Memory B cell (primary cell): ENCODE data around the gene RAB12.

ENCODE experiments used
- ATAC-seq: fragments of 150-1000 bp; cut with Tn5 transposase; 2 replicates; pipeline ENCODE4 v1.10.0; 2021; ENCODE audit warnings: low read depth, mild to moderate bottlenecking, moderate library complexity
- DNase-seq, 2 donors: peaks; one replicate each; pipeline ENCODE4 v3.0.0; 2022; ENCODE audit warnings: low spot score in 2 of 2
- H3K27ac Mint-ChIP-seq: one replicate; pipeline ENCODE4 v1.8.0; 2022; ENCODE audit warnings: mild to moderate bottlenecking, moderate library complexity, mixed read lengths
- H3K27me3 Mint-ChIP-seq: one replicate; pipeline ENCODE4 v1.8.0; 2022; ENCODE audit warnings: mixed read lengths
- H3K36me3 Mint-ChIP-seq: one replicate; pipeline ENCODE4 v1.8.0; 2022; ENCODE audit warnings: mild to moderate bottlenecking, mixed read lengths
- H3K4me1 Mint-ChIP-seq: one replicate; pipeline ENCODE4 v1.8.0; 2022; ENCODE audit warnings: mixed read lengths
- H3K4me3 Mint-ChIP-seq: one replicate; pipeline ENCODE4 v1.8.0; 2022; ENCODE audit warnings: mild to moderate bottlenecking, moderate library complexity, mixed read lengths
- H3K9me3 Mint-ChIP-seq: one replicate; pipeline ENCODE4 v1.8.0; 2022; ENCODE audit warnings: mixed read lengths

RAB12 gene

GRCh38 chr18:8603663-8604520 lies 5.3 kb upstream of the RAB12 start:
- no peaks in the 10 kb centered on the region for H3K9me3 Mint-ChIP-seq
- peaks cover 38% of the 10 kb centered on the region for H3K4me1 Mint-ChIP-seq
- peak overlapping the region; percentile 87 for H3K4me3 Mint-ChIP-seq
- H3K27ac Mint-ChIP-seq, result peak overlapping the region; percentile 94
- peak; percentile 62 for ATAC-seq
- no peak for DNase-seq
- H3K27me3 Mint-ChIP-seq, result no peaks in the 10 kb centered on the region
- H3K36me3 Mint-ChIP-seq, result peaks cover under 1% of the 10 kb centered on the region

- Mint-ChIP-seq H3K4me1 (peaks cover 45% of the 10 kb centered on the region), H3K27ac (peak overlapping the region; percentile 37), H3K4me3 (no peak overlapping the region), H3K27me3 (no peaks in the 10 kb centered on the region), H3K9me3 (no peaks in the 10 kb centered on the region), H3K36me3 (peaks cover 2% of the 10 kb centered on the region)
- DNase-seq (no peak), ATAC-seq (no peak)
These were observed 3.3 kb upstream of the RAB12 start for GRCh38 chr18:8605974-8606373.

GRCh38 chr18:8607776-8608742 lies 1.2 kb upstream of the RAB12 start:
- peak overlapping the region; percentile 96 for H3K27ac Mint-ChIP-seq
- H3K4me3 Mint-ChIP-seq, result peak overlapping the region; percentile 94
- DNase-seq (no peak), ATAC-seq (peak; percentile 6)
- no peaks in the 10 kb centered on the region for H3K9me3 Mint-ChIP-seq
- no peaks in the 10 kb centered on the region for H3K27me3 Mint-ChIP-seq
- H3K36me3 Mint-ChIP-seq, result peaks cover 6% of the 10 kb centered on the region
- peaks cover 42% of the 10 kb centered on the region for H3K4me1 Mint-ChIP-seq

DNA sequence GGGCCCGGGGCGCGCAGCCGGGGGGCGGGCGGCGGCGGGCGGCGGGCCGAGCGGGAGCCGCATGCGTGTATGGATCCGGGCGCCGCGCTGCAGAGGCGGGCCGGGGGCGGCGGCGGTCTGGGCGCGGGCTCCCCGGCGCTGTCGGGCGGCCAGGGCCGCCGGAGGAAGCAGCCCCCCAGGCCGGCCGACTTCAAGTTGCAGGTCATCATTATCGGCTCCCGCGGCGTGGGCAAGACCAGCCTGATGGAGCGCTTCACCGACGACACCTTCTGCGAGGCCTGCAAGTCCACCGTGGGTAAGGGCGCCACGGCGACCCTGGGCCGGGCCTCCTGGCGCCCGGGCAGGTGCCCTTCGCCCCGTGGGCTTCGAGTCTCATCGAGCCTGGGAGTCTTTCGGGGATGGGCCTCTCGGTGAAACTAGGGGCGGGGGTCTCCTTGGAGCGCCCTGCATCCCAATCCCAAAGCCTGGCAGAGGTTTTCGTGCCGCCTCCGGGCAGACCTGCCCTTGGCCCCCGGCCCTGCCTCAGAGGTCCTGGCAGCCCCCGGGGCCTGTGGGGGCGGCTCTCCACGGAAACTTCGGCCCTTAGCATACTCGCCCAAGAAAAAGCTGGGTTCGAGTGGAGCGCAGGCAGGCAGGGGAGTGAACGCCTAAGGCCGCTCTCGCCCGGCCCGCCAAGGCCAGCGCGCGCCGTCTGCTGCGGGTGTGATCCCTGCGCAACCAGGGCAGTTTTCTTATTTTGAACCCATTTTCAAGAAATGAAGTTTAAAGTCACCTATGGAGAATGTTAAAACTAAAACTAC lies 622 bp downstream of the RAB12 start:
- DNase-seq, result no peak
- Mint-ChIP-seq H3K27ac (peak overlapping the region; percentile 5), H3K4me3 (peak overlapping the region; percentile 91), H3K36me3 (peaks cover 8% of the 10 kb centered on the region), H3K27me3 (no peaks in the 10 kb centered on the region), H3K4me1 (peaks cover 43% of the 10 kb centered on the region), H3K9me3 (no peaks in the 10 kb centered on the region)
- peak; percentile 1 for ATAC-seq

DNA sequence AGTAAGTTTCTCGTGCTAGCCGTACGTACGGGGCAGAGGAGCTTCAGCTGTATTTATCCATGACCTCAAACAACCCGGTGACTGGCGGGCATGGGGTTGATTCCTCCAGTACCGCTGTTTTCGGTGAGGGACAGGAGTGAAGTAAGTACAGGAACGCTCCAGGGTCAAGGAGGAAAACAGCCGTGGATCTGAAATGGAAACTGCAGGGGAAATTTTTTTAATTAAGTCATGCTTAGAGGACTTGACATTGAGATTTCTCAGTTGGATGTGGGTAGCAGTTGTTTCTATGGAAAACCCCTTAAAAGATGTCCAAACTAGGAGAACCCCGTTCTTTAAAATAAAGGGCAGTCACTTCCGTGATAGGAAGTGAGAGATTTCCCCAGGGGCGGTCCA lies 1.2 kb downstream of the RAB12 start:
- H3K9me3 Mint-ChIP-seq, result no peaks in the 10 kb centered on the region
- peak overlapping the region; percentile 91 for H3K4me3 Mint-ChIP-seq
- H3K4me1 Mint-ChIP-seq, result peaks cover 47% of the 10 kb centered on the region
- DNase-seq (no peak), ATAC-seq (no peak)
- H3K27ac Mint-ChIP-seq, result peak overlapping the region; percentile 5
- H3K36me3 Mint-ChIP-seq, result peaks cover 9% of the 10 kb centered on the region
- H3K27me3 Mint-ChIP-seq, result no peaks in the 10 kb centered on the region

DNA sequence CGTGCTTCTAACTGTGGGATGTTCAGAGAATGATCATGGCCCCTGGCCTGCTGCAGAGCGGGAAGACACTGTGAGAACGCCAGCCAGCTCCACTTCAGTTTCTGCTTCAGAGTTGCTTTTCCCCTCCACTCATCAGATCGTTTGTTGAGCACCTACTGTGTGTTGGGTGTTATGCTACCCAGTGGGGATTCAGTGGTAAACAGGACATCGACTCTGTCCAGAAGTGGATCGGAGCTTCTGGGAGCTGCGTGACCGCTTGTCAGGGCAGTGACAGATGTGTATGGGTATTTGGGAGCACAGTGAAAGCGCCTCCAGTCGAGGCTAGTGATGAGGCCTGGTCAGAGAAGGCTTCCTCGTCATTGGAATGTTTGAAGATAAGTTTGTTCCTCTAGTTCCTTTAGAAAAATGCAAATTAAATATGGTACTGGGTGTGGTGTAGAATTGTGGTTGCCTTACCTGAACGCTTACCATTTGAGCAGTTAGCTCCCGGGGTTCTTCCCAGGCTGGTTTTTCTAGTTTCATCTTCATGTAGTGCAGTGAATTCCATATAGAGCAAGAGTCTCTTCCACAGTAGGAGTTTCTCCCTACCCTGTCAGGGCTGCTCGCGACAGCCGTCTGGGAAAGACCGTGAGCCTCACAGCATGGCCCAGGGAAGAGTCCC lies 2.8 kb downstream of the RAB12 start:
- Mint-ChIP-seq H3K27ac (no peak overlapping the region), H3K9me3 (no peaks in the 10 kb centered on the region), H3K4me3 (peak overlapping the region; percentile 91), H3K27me3 (no peaks in the 10 kb centered on the region), H3K4me1 (peaks cover 41% of the 10 kb centered on the region), H3K36me3 (peaks cover 9% of the 10 kb centered on the region)
- ATAC-seq (no peak), DNase-seq (no peak)

DNA sequence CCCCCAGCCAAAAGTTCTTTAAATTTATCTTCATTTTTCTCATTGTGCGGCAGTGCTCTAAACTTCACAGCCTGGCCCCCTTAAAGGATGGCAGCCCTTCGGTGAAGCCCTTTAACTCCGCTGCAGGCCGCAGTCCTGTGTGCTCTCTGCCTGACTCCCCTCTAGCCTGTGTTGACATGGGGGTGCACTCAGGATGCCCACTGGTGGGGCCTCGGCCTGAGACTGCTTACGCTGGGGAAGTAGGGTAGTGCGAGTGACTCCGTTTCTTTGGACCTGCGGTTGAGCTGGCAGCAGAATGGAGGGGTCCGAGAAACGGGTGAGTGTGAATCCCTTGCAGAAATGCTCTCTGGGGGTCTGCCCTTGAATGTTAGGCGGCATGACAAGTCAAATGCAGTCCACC lies 5.6 kb downstream of the RAB12 start:
- no peak overlapping the region for H3K4me3 Mint-ChIP-seq

GRCh38 chr18:8615397-8616027 lies 6.3 kb downstream of the RAB12 start:
- peaks cover 46% of the 10 kb centered on the region for H3K4me1 Mint-ChIP-seq
- H3K27me3 Mint-ChIP-seq, result no peaks in the 10 kb centered on the region
- H3K9me3 Mint-ChIP-seq, result no peaks in the 10 kb centered on the region
- ATAC-seq (no peak), DNase-seq (no peak)
- H3K36me3 Mint-ChIP-seq, result peaks cover 20% of the 10 kb centered on the region
- H3K4me3 Mint-ChIP-seq, result no peak overlapping the region
- H3K27ac Mint-ChIP-seq, result no peak overlapping the region

More for the DNA sequence above, 5.6 kb downstream of the RAB12 start:
- DNase-seq (no peak), ATAC-seq (no peak)
- no peak overlapping the region for H3K27ac Mint-ChIP-seq
- no peaks in the 10 kb centered on the region for H3K9me3 Mint-ChIP-seq
- H3K27me3 Mint-ChIP-seq, result no peaks in the 10 kb centered on the region
- H3K4me1 Mint-ChIP-seq, result peaks cover 48% of the 10 kb centered on the region
- H3K36me3 Mint-ChIP-seq, result peaks cover 19% of the 10 kb centered on the region

DNA sequence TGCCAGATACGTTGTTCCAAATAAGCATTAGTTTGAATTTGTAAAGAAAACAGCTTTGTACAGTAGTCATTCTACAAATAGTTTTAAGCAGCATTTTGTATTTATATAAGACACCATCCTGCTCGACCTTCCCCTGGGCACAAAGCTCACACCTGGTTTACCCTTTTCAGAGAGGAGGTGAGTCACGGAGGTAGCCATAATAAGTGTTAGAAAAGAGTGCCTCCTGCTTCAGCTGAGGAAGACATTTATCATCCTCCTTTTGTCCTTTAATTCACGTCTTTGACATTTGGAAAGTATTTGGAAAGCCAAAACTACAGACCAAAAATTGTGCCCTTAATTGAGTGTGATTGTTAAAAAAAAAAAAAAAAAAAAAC lies 6.8 kb downstream of the RAB12 start:
- Mint-ChIP-seq H3K9me3 (no peaks in the 10 kb centered on the region), H3K4me1 (peaks cover 49% of the 10 kb centered on the region), H3K27ac (no peak overlapping the region), H3K27me3 (no peaks in the 10 kb centered on the region), H3K36me3 (peaks cover 22% of the 10 kb centered on the region), H3K4me3 (no peak overlapping the region)
- DNase-seq (no peak), ATAC-seq (no peak)

- H3K27me3 Mint-ChIP-seq, result no peaks in the 10 kb centered on the region
- no peak for ATAC-seq
- peaks cover 24% of the 10 kb centered on the region for H3K36me3 Mint-ChIP-seq
- H3K27ac Mint-ChIP-seq, result peak overlapping the region; percentile 62
- no peak for DNase-seq
- H3K9me3 Mint-ChIP-seq, result no peaks in the 10 kb centered on the region
- H3K4me3 Mint-ChIP-seq, result no peak overlapping the region
- H3K4me1 Mint-ChIP-seq, result peaks cover 46% of the 10 kb centered on the region
These were observed 8.7 kb downstream of the RAB12 start for GRCh38 chr18:8617907-8618306.

GRCh38 chr18:8619041-8619440 lies 9.8 kb downstream of the RAB12 start:
- ATAC-seq, result no peak
- no peaks in the 10 kb centered on the region for H3K9me3 Mint-ChIP-seq
- no peak overlapping the region for H3K4me3 Mint-ChIP-seq
- H3K27ac Mint-ChIP-seq, result peak overlapping the region; percentile 62
- no peaks in the 10 kb centered on the region for H3K27me3 Mint-ChIP-seq
- H3K36me3 Mint-ChIP-seq, result peaks cover 25% of the 10 kb centered on the region
- peaks cover 52% of the 10 kb centered on the region for H3K4me1 Mint-ChIP-seq
- no peak for DNase-seq

- ATAC-seq, result no peak
- H3K4me3 Mint-ChIP-seq, result no peak overlapping the region
- H3K4me1 Mint-ChIP-seq, result peaks cover 49% of the 10 kb centered on the region
- no peaks in the 10 kb centered on the region for H3K9me3 Mint-ChIP-seq
- H3K36me3 Mint-ChIP-seq, result peaks cover 24% of the 10 kb centered on the region
- DNase-seq, result no peak
- H3K27ac Mint-ChIP-seq, result peak overlapping the region; percentile 62
- H3K27me3 Mint-ChIP-seq, result no peaks in the 10 kb centered on the region
These were observed 10.8 kb downstream of the RAB12 start for GRCh38 chr18:8619835-8620577.
